ENCODE results near the gene GCKR. TPM values are rescaled to one million over a fixed set of nuclear protein-coding genes. Genes with fewer than 3 reads are reported as not detected.

Gene GCKR
- total and polyA plus RNA-seq, 2 of the 13 experiments (the other 11 are each of a cell fraction or from before 2014, with no cell fraction given): 15.2 to 48.3 TPM

- no peaks in the 10 kb centered on the region for H3K79me2 ChIP-seq (ENCODE audit: insufficient read depth, low read length)
- H4K20me1 ChIP-seq (ENCODE audit: insufficient read depth, low read length): no peaks in the 10 kb centered on the region
- no peak overlapping the region for H3K9ac ChIP-seq (ENCODE audit: insufficient read depth, low read depth, low read length)
- 94% methylated on average over 2 of the region's 2 CpGs for WGBS (ENCODE audit: low lambda C conversion rate)
- H3K27me3 ChIP-seq (ENCODE audit: control insufficient read depth in 1 of 2, insufficient read depth in 2 of 2, low read length in 2 of 2): no peaks in the 10 kb centered on the region
- intact Hi-C loops (cut with micrococcal nuclease; ENCODE audit: unreplicated experiment) (no loop called here), in situ Hi-C loops (cut with HindIII; ENCODE audit: extremely low pct_ligation_motif_present, low pct_unique_long_range_greater_than_20kb) (no loop called here)
- no peaks in the 10 kb centered on the region for H3K36me3 ChIP-seq (replicated peaks in 1 of 2; ENCODE audit: control insufficient read depth in 1 of 2, insufficient read depth in 2 of 2, low read length in 2 of 2)
- DNase-seq (ENCODE audit: low spot score): no peak
- H3K27ac ChIP-seq (ENCODE audit: extremely low read length, insufficient read depth, low read length): no peak overlapping the region
- no peaks in the 10 kb centered on the region for H3K9me3 ChIP-seq (ENCODE audit: low read length)
- no peak for TF ChIP-seq TCF7L2 (IDR thresholded peaks at IDR 0.05; ENCODE audit: low read depth, low read length)
- TF ChIP-seq ZMAT5 (CRISPR knock-in tag; IDR thresholded peaks at IDR 0.05; ENCODE audit: borderline replicate concordance, low read depth): no peak
- TF ChIP-seq ZNF597 (CRISPR knock-in tag; IDR thresholded peaks at IDR 0.05): no peak
- no peak for TF ChIP-seq RBM22 (optimal IDR thresholded peaks at IDR 0.05; ENCODE audit: low read length)
- TF ChIP-seq KMT2A (CRISPR knock-in tag; IDR thresholded peaks at IDR 0.05): no peak
- no peak for TF ChIP-seq NAIF1 (CRISPR knock-in tag; IDR thresholded peaks at IDR 0.05; ENCODE audit: borderline replicate concordance)
- no peak for TF ChIP-seq ZNF75D (CRISPR knock-in tag; IDR thresholded peaks at IDR 0.05; ENCODE audit: borderline replicate concordance)
- no peak for TF ChIP-seq ZEB1 (IDR thresholded peaks at IDR 0.05; ENCODE audit: insufficient replicate concordance, low read depth)
- no peak for TF ChIP-seq FOSL2 (CRISPR knock-in tag; IDR thresholded peaks at IDR 0.05)
- TF ChIP-seq ZNF232 (CRISPR knock-in tag; IDR thresholded peaks at IDR 0.05; ENCODE audit: borderline replicate concordance): no peak
- TF ChIP-seq ZNF441 (CRISPR knock-in tag; IDR thresholded peaks at IDR 0.05; ENCODE audit: borderline replicate concordance): no peak
- no peak for TF ChIP-seq ZBTB44 (CRISPR knock-in tag; IDR thresholded peaks at IDR 0.05)
- no peak for TF ChIP-seq NR0B2 (CRISPR knock-in tag; IDR thresholded peaks at IDR 0.05)
- TF ChIP-seq ATF1 (CRISPR knock-in tag; IDR thresholded peaks at IDR 0.05): no peak
- TF ChIP-seq RCOR2 (CRISPR knock-in tag; IDR thresholded peaks at IDR 0.05): no peak
- TF ChIP-seq ZNF44 (CRISPR knock-in tag; IDR thresholded peaks at IDR 0.05): no peak
- ATAC-seq: peak; percentile 17; the same call in 1 of the 3 replicates
- no peak overlapping the region for H3K4me2 ChIP-seq (ENCODE audit: low read depth, low read length)
- peak; percentile 4 for FAIRE-seq
- no peak overlapping the region for H2AFZ ChIP-seq (ENCODE audit: low read length)
- H3K4me1 ChIP-seq (ENCODE audit: insufficient read depth, low read length): peaks cover 29% of the 10 kb centered on the region
- ChIA-PET CTCF (ENCODE audit: low intra/inter-chr PET ratio, low total read pairs) (no interaction called here), POLR2A (no interaction called here)
- BruUV-seq (replicated peaks): no TSS peak
- H3K4me3 ChIP-seq (replicated peaks in 1 of 3; ENCODE audit: insufficient read depth in 1 of 3, low read depth in 2 of 3, low read length in 3 of 3): no peak overlapping the region
Measured at GRCh38 chr2:27520316-27520715, 23.7 kb downstream of the GCKR start.

All from HepG2 (cell line).